CD8-positive, alpha-beta memory T cell (primary cell): ENCODE measurements around the gene CKB. TPM values are rescaled to one million over a fixed set of nuclear protein-coding genes. Genes with fewer than 3 reads are reported as not detected.

Experiments used
- CTCF ChIA-PET: fragments of 350-600 bp; sonication (Branson Sonifier 250); formaldehyde crosslinking; loops from one replicate; lab custom pipeline; 2021; ENCODE audit warnings: antibody characterized with exemption; lab: Charles Lee
- POLR2A ChIA-PET: fragments of 350-600 bp; sonication (Branson Sonifier 250); formaldehyde crosslinking; loops from one replicate; lab custom pipeline; 2021; ENCODE audit warnings: antibody characterized with exemption; lab: Charles Lee
- DNase-seq, 5 donors: peaks; one replicate each; pipeline versions ENCODE4 v3.0.0 to v3.0.0-alpha.2; 2020 to 2022; ENCODE audit warnings: mixed read lengths in 1 of 5
- H3K27ac ChIP-seq: one replicate; pipeline ENCODE4 v1.7.0; 2013; ENCODE audit warnings: low read depth, mild to moderate bottlenecking, low read length, moderate library complexity
- H3K27me3 ChIP-seq: 2 replicates; pipeline ENCODE4 v1.7.0; 2013; ENCODE audit warnings: low read length, mild to moderate bottlenecking; ENCODE audit not compliant: insufficient read depth, poor library complexity, severe bottlenecking
- H3K36me3 ChIP-seq: 2 replicates; pipeline ENCODE4 v1.7.0; 2013; ENCODE audit warnings: mild to moderate bottlenecking, low read length, moderate library complexity; ENCODE audit not compliant: insufficient read depth
- H3K4me1 ChIP-seq: 2 replicates; pipeline ENCODE4 v1.7.0; 2013; ENCODE audit warnings: mild to moderate bottlenecking, low read length, moderate library complexity; ENCODE audit not compliant: insufficient read depth
- H3K4me3 ChIP-seq: 2 replicates; pipeline ENCODE4 v1.7.0; 2013; ENCODE audit warnings: mild to moderate bottlenecking, low read length
- H3K9me3 ChIP-seq: 2 replicates; pipeline ENCODE4 v1.7.0; 2013; ENCODE audit warnings: mild to moderate bottlenecking, low read length
- H3K27ac Mint-ChIP-seq, 8 donors: one replicate each; pipeline ENCODE4 v1.8.0; 2020 to 2021; ENCODE audit warnings: mixed read lengths in 8 of 8, mild to moderate bottlenecking in 6 of 8, inconsistent platforms in 3 of 8, moderate library complexity in 3 of 8
- H3K27me3 Mint-ChIP-seq, 2 donors: one replicate each; pipeline ENCODE4 v1.8.0; 2020 to 2021; ENCODE audit warnings: mixed read lengths in 2 of 2, mild to moderate bottlenecking in 1 of 2, moderate library complexity in 1 of 2
- H3K36me3 Mint-ChIP-seq, 3 donors: one replicate each; pipeline ENCODE4 v1.8.0; 2020 to 2021; ENCODE audit warnings: mixed read lengths in 3 of 3, inconsistent platforms in 1 of 3, mild to moderate bottlenecking in 1 of 3
- H3K4me1 Mint-ChIP-seq, 3 donors: one replicate each; pipeline ENCODE4 v1.8.0; 2020 to 2021; ENCODE audit warnings: mixed read lengths in 3 of 3, inconsistent platforms in 1 of 3, mild to moderate bottlenecking in 1 of 3
- H3K4me3 Mint-ChIP-seq, 7 donors: one replicate each; pipeline ENCODE4 v1.8.0; 2020 to 2021; ENCODE audit warnings: mixed read lengths in 7 of 7, mild to moderate bottlenecking in 6 of 7, moderate library complexity in 4 of 7, inconsistent platforms in 2 of 7
- H3K9me3 Mint-ChIP-seq, 5 donors: one replicate each; pipeline ENCODE4 v1.8.0; 2020 to 2022; ENCODE audit warnings: mixed read lengths in 5 of 5, mild to moderate bottlenecking in 3 of 5, moderate library complexity in 2 of 5, inconsistent platforms in 1 of 5
- polyA plus RNA-seq: library from polyadenylated mRNA; unstranded; fragments of 300-500 nt; fragmentation: Illumina TruSeq; gene quantifications from one replicate; pipeline ENCODE4 v1.2.3, GENCODE V29; 2021
- total RNA-seq, 2 experiments: library from RNA; stranded (reverse); gene quantifications; one replicate each; pipeline ENCODE4 v1.2.3, GENCODE V29; 2021

CKB gene
- total and polyA plus RNA-seq, 3 experiments from 2014 or later, result 1.1 to 2.7 (median 1.5) TPM

GRCh38 chr14:103483600-103483999 lies 39.0 kb downstream of the CKB start:
- H3K9me3 Mint-ChIP-seq, result no peaks in the 10 kb centered on the region
- no peaks in the 10 kb centered on the region for H3K9me3 ChIP-seq
- H3K27ac Mint-ChIP-seq, result peak overlapping the region in 1 of 8 donors; percentile 15
- H3K36me3 Mint-ChIP-seq, result peaks cover 7 to 67% (median 12%) of the 10 kb centered on the region in 3 donors
- DNase-seq, result no peak
- peaks cover 10% of the 10 kb centered on the region for H3K4me1 ChIP-seq
- H3K4me3 ChIP-seq, result no peak overlapping the region
- H3K4me3 Mint-ChIP-seq, result no peak overlapping the region
- H3K27me3 ChIP-seq, result no peaks in the 10 kb centered on the region
- H3K4me1 Mint-ChIP-seq, result peaks cover 11 to 17% (median 12%) of the 10 kb centered on the region in 3 donors
- CTCF ChIA-PET, result no interaction called here
- H3K27me3 Mint-ChIP-seq, result peaks cover 0 to 3% of the 10 kb centered on the region in 2 donors
- peaks cover 14% of the 10 kb centered on the region for H3K36me3 ChIP-seq
- POLR2A ChIA-PET, result no interaction called here
- H3K27ac ChIP-seq, result no peak overlapping the region

DNA sequence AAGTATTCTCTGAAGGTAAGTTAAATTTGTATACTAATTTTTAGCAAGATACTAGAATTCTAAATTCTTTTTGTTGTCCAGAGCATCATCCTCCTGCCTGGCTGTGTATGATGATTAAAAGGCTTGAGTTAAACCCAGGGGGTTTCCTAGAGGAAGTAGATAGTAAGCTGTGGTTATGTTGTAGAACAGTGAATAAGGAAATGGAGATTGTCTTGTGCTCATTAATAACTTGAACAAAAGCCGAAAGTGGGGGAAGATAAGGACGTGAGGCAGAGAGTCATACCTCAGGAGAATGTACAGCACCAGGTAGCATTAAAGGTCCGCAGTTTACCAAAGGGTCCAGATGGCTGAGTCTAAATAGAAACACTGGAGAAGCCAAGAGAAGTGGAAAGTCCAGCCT lies 42.0 kb downstream of the CKB start:
- no peak overlapping the region for H3K4me3 ChIP-seq
- H3K27ac ChIP-seq, result no peak overlapping the region
- H3K4me1 ChIP-seq, result peaks cover 10% of the 10 kb centered on the region
- no peak for DNase-seq
- Mint-ChIP-seq H3K9me3 (no peaks in the 10 kb centered on the region), H3K27ac (peak overlapping the region in 7 of 8 donors; percentile 3 to 86 (median 49)), H3K27me3 (no peaks in the 10 kb centered on the region), H3K4me3 (no peak overlapping the region), H3K4me1 (peaks cover 12 to 17% (median 12%) of the 10 kb centered on the region in 3 donors), H3K36me3 (peaks cover 7 to 76% (median 15%) of the 10 kb centered on the region in 3 donors)
- H3K27me3 ChIP-seq, result no peaks in the 10 kb centered on the region
- ChIA-PET POLR2A (no interaction called here), CTCF (no interaction called here)
- peaks cover 20% of the 10 kb centered on the region for H3K36me3 ChIP-seq
- H3K9me3 ChIP-seq, result no peaks in the 10 kb centered on the region

DNA sequence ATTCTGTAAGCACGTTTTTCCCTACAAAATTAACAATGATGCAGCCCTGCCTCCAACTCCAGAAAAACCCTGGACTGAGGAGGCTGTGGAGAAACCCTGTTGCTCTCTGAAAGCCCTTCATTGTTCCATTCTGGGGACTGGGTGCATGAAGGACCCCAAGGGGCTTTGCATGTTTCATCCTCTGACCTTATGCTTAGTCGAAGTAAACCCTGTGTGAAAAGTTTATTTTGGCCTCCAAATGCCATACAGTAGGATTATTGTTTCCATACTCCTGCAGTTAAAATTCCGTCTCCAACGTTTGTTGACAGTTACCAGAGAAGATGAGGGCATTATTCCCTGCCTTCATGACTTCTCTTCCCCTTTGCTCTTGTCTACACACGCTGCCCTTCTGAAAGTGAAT lies 46.0 kb downstream of the CKB start:
- no peak for DNase-seq
- peaks cover 10% of the 10 kb centered on the region for H3K4me1 ChIP-seq
- Mint-ChIP-seq H3K4me3 (no peak overlapping the region), H3K9me3 (no peaks in the 10 kb centered on the region), H3K27me3 (peaks cover 0 to 2% of the 10 kb centered on the region in 2 donors), H3K4me1 (peaks cover 12 to 15% (median 12%) of the 10 kb centered on the region in 3 donors), H3K27ac (peak overlapping the region in 4 of 8 donors; percentile 10 to 83 (median 21)), H3K36me3 (peaks cover 7 to 76% (median 19%) of the 10 kb centered on the region in 3 donors)
- ChIA-PET POLR2A (no interaction called here), CTCF (no interaction called here)
- H3K27me3 ChIP-seq, result no peaks in the 10 kb centered on the region
- peaks cover 32% of the 10 kb centered on the region for H3K36me3 ChIP-seq
- H3K27ac ChIP-seq, result no peak overlapping the region
- no peak overlapping the region for H3K4me3 ChIP-seq
- no peaks in the 10 kb centered on the region for H3K9me3 ChIP-seq

- Histone ChIP-seq H3K36me3 (peaks cover 38% of the 10 kb centered on the region), H3K9me3 (no peaks in the 10 kb centered on the region), H3K27ac (no peak overlapping the region), H3K4me1 (peaks cover 10% of the 10 kb centered on the region), H3K27me3 (no peaks in the 10 kb centered on the region), H3K4me3 (no peak overlapping the region)
- CTCF ChIA-PET, result no interaction called here
- Mint-ChIP-seq H3K9me3 (no peaks in the 10 kb centered on the region), H3K27me3 (peaks cover 0 to 2% of the 10 kb centered on the region in 2 donors), H3K27ac (no peak overlapping the region), H3K4me1 (peaks cover 11 to 13% (median 12%) of the 10 kb centered on the region in 3 donors), H3K4me3 (no peak overlapping the region), H3K36me3 (peaks cover 2 to 77% (median 19%) of the 10 kb centered on the region in 3 donors)
- no peak for DNase-seq
- POLR2A ChIA-PET, result no interaction called here
Observed at GRCh38 chr14:103476065-103476464, 46.6 kb downstream of the CKB start.

DNA sequence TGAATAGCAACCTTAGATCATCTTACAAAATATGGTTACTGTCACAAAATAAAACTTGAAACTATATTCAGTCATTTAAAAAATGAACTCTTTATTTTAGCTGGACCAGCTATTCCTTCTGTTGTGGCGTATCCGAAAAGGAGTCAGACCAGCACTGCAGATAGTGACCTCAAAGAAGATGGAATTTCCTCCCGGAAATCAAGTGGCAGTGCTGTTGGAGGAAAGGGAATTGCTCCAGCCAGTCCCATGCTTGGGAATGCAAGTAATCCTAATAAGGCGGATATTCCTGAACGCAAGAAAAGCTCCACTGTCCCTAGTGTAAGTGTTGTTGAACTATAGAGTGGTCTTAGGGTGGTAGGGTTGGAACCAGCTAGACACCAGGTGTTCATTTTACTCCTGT lies 47.7 kb downstream of the CKB start:
- H3K36me3 ChIP-seq, result peaks cover 40% of the 10 kb centered on the region
- H3K9me3 ChIP-seq, result no peaks in the 10 kb centered on the region
- CTCF ChIA-PET, result no interaction called here
- no peak for DNase-seq
- H3K27ac ChIP-seq, result no peak overlapping the region
- H3K4me1 ChIP-seq, result peaks cover 1% of the 10 kb centered on the region
- no peaks in the 10 kb centered on the region for H3K9me3 Mint-ChIP-seq
- POLR2A ChIA-PET, result no interaction called here
- H3K27ac Mint-ChIP-seq, result no peak overlapping the region
- H3K4me3 ChIP-seq, result no peak overlapping the region
- H3K27me3 Mint-ChIP-seq, result peaks cover 0 to 2% of the 10 kb centered on the region in 2 donors
- H3K4me3 Mint-ChIP-seq, result no peak overlapping the region
- H3K36me3 Mint-ChIP-seq, result peaks cover 0 to 76% (median 23%) of the 10 kb centered on the region in 3 donors
- no peaks in the 10 kb centered on the region for H3K27me3 ChIP-seq
- peaks cover under 1 to 3% (median 1%) of the 10 kb centered on the region in 3 donors for H3K4me1 Mint-ChIP-seq

DNA sequence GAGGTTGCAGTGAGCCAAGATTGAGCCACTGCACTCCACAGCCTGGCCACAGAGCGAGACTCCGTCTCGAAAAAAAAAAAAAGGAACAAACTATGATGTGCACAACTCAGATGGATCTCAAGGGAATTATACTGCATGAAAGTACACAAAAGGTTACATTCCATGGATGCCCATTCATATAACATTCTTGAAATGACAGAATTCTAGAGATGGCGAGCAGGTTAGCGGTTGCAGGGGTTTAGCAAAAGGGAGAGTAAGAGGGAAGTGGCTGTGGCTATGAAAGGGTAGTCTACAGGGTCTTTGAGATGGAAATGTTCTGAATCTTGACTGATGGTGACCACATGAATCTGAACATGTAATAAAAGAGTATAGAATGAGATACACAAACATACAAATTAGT lies 49.7 kb downstream of the CKB start:
- no peak overlapping the region for H3K4me3 Mint-ChIP-seq
- POLR2A ChIA-PET, result no interaction called here
- no peak for DNase-seq
- peaks cover 0 to 3% (median 1%) of the 10 kb centered on the region in 3 donors for H3K4me1 Mint-ChIP-seq
- H3K27me3 ChIP-seq, result no peaks in the 10 kb centered on the region
- H3K4me1 ChIP-seq, result no peaks in the 10 kb centered on the region
- no peak overlapping the region for H3K27ac ChIP-seq
- no peaks in the 10 kb centered on the region for H3K9me3 ChIP-seq
- peak overlapping the region in 2 of 8 donors; percentile 19 to 87 for H3K27ac Mint-ChIP-seq
- peaks cover 40% of the 10 kb centered on the region for H3K36me3 ChIP-seq
- no peak overlapping the region for H3K4me3 ChIP-seq
- no peaks in the 10 kb centered on the region for H3K9me3 Mint-ChIP-seq
- peaks cover 0 to 75% (median 25%) of the 10 kb centered on the region in 3 donors for H3K36me3 Mint-ChIP-seq
- CTCF ChIA-PET, result interaction anchor here (1.0 kb wide), 1 partner anchor 46 kb away, joined by 3 read pairs; no protein-coding TSS in a partner anchor
- peaks cover 0 to 2% of the 10 kb centered on the region in 2 donors for H3K27me3 Mint-ChIP-seq

Other genes starting within 250 kb of the CKB start
- 100 to 1,000 TPM; 394 to 409 TPM for gene EIF5, start 188.6 kb downstream of the CKB start, total RNA-seq
- 312 TPM for gene EIF5, start 188.6 kb downstream of the CKB start, polyA plus RNA-seq
- 10 to 100 TPM; 91.9 to 92.7 TPM for gene MARK3, start 137.4 kb downstream of the CKB start, total RNA-seq
- 45.7 TPM for gene MARK3, start 137.4 kb downstream of the CKB start, polyA plus RNA-seq
- gene TRMT61A, start 6.4 kb upstream of the CKB start, total RNA-seq, result 10 to 100 TPM; 28.4 to 29.5 TPM
- gene TRMT61A, start 6.4 kb upstream of the CKB start, polyA plus RNA-seq, result 8.2 TPM
- 10 to 100 TPM; 35.9 to 38.1 TPM for gene BAG5, start 39.8 kb upstream of the CKB start, total RNA-seq
- 40.7 TPM for gene BAG5, start 39.8 kb upstream of the CKB start, polyA plus RNA-seq
- 10 to 100 TPM; 42.9 to 43.5 TPM for gene COA8, start 40.1 kb upstream of the CKB start, total RNA-seq
- gene COA8, start 40.1 kb upstream of the CKB start, polyA plus RNA-seq, result 64.4 TPM
- 100 to 1,000 TPM; 141 to 143 TPM for gene KLC1, start 106.4 kb upstream of the CKB start, total RNA-seq
- gene KLC1, start 106.4 kb upstream of the CKB start, polyA plus RNA-seq, result 92.0 TPM
- 10 to 100 TPM; 54.4 to 59.9 TPM for gene XRCC3, start 192.6 kb upstream of the CKB start, total RNA-seq
- 4.4 TPM for gene XRCC3, start 192.6 kb upstream of the CKB start, polyA plus RNA-seq
- 10 to 100 TPM; 15.1 to 18.1 TPM for gene ZFYVE21, start 193.0 kb upstream of the CKB start, total RNA-seq
- gene ZFYVE21, start 193.0 kb upstream of the CKB start, polyA plus RNA-seq, result 15.9 TPM